Breast epithelium (tissue), 4 donors: ENCODE data around the gene EML2. TPM values are rescaled to one million over a fixed set of nuclear protein-coding genes. Genes with fewer than 3 reads are reported as not detected.

Experiments
- DNase-seq, 2 donors: peaks; one replicate each; pipeline ENCODE4 v3.0.0-alpha.2; 2019; ENCODE audit warnings: low spot score in 2 of 2
- H3K27ac ChIP-seq, 2 donors: fragments of 200-600 bp; sonication (generic) in 1 of 2; one replicate each; pipeline ENCODE4 v1.5.1; 2016 to 2019; ENCODE audit warnings: mild to moderate bottlenecking in 1 of 2
- H3K27me3 ChIP-seq, 2 donors: fragments of 200-600 bp; sonication (generic) in 1 of 2; one replicate each; pipeline versions ENCODE4 v1.5.1 to v1.6.0; 2017 to 2019; ENCODE audit warnings: control low read depth in 1 of 2, mild to moderate bottlenecking in 1 of 2
- H3K36me3 ChIP-seq: fragments of 200-600 bp; one replicate; pipeline ENCODE4 v1.5.1; 2019
- H3K4me1 ChIP-seq, 2 donors: fragments of 200-600 bp; sonication (generic); one replicate each; pipeline ENCODE4 v1.5.1; 2016 to 2019; ENCODE audit warnings: control low read depth in 1 of 2
- H3K4me3 ChIP-seq, 3 donors: fragments of 200-600 bp; sonication (generic); 1 replicate in 2 of 3; 2 replicates in 1 of 3; pipeline ENCODE4 v1.5.1; 2016 to 2019; ENCODE audit warnings: mild to moderate bottlenecking in 3 of 3, moderate library complexity in 2 of 3
- H3K9me3 ChIP-seq, 2 donors: fragments of 200-600 bp; sonication (generic) in 1 of 2; one replicate each; pipeline ENCODE4 v1.5.1; 2016 to 2019; ENCODE audit warnings: control low read depth in 1 of 2
- CTCF ChIP-seq, 3 donors: fragments of 450-650 bp; IDR thresholded peaks; one replicate each; pipeline ENCODE4 v1.5.1; 2016 to 2017; ENCODE audit warnings: antibody characterized with exemption in 3 of 3, mild to moderate bottlenecking in 3 of 3, moderate library complexity in 3 of 3
- POLR2A ChIP-seq: fragments of 450-650 bp; IDR thresholded peaks from one replicate; pipeline ENCODE4 v1.6.1; 2016; ENCODE audit warnings: antibody characterized with exemption, mild to moderate bottlenecking, moderate library complexity
- POLR2AphosphoS5 ChIP-seq, 3 donors: sonication (generic); formaldehyde crosslinking; IDR thresholded peaks; one replicate each; pipeline ENCODE4 v1.6.1; 2017; ENCODE audit warnings: antibody characterized with exemption in 3 of 3
- intact Hi-C: fragments of 100-400 bp; cut with DNase I; formaldehyde crosslinking; loops from one replicate; pipeline ENCODE4 v1.15.1; 2023; ENCODE audit warnings: low total_unique reads
- total RNA-seq, 3 donors: library from RNA; depleted of rRNA; stranded (reverse); fragments of >200 nt; gene quantifications; one replicate each; pipeline ENCODE4 v1.1.0, GENCODE V29; 2016

EML2 gene
- total RNA-seq, 3 donors from 2014 or later, result 27.7 to 42.0 (median 32.4) TPM

GRCh38 chr19:45569619-45570421, 69.4 kb downstream of the EML2 start:
- intact Hi-C loops, result no loop called here
- Histone ChIP-seq H3K27ac (no peak overlapping the region), H3K9me3 (no peaks in the 10 kb centered on the region), H3K36me3 (no peaks in the 10 kb centered on the region), H3K4me3 (no peak overlapping the region), H3K4me1 (no peaks in the 10 kb centered on the region), H3K27me3 (no peaks in the 10 kb centered on the region)
- TF ChIP-seq CTCF (IDR thresholded peaks at IDR 0.05) (peak in 2 of 3 donors; percentile 40 to 58), POLR2AphosphoS5 (IDR thresholded peaks at IDR 0.05) (no peak), POLR2A (no peak)
- no peak for DNase-seq

DNA sequence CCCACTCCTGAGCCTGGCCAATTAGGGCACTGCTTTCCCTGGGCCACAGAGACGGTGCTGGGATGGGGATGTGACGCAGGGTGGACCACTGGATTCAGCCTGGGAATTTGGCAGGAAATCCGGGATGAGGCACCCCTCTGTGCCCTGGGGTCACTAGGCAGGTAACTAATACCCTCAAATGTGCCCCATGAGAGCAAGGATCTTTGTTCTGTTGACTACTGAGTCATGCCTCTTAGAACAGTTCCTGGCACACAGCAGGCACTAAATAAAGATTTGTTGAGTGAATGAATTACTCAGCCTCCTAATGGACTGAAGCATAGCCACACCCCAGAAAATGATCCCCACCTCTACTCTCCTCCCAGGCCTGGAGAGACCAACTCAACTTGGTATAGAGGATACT, 70.5 kb downstream of the EML2 start:
- no peaks in the 10 kb centered on the region for H3K4me1 ChIP-seq
- no peaks in the 10 kb centered on the region for H3K36me3 ChIP-seq
- DNase-seq, result no peak
- peak overlapping the region in 1 of 2 donors; percentile 25 for H3K27ac ChIP-seq
- no peaks in the 10 kb centered on the region for H3K27me3 ChIP-seq
- no peak overlapping the region for H3K4me3 ChIP-seq
- H3K9me3 ChIP-seq, result no peaks in the 10 kb centered on the region
- intact Hi-C loops, result no loop called here
- TF ChIP-seq POLR2AphosphoS5 (IDR thresholded peaks at IDR 0.05) (no peak), CTCF (IDR thresholded peaks at IDR 0.05) (no peak), POLR2A (no peak)

GRCh38 chr19:45567609-45568008, 71.6 kb downstream of the EML2 start:
- no peak for DNase-seq
- Histone ChIP-seq H3K27ac (no peak overlapping the region), H3K4me3 (no peak overlapping the region), H3K36me3 (no peaks in the 10 kb centered on the region), H3K9me3 (no peaks in the 10 kb centered on the region), H3K27me3 (no peaks in the 10 kb centered on the region), H3K4me1 (no peaks in the 10 kb centered on the region)
- intact Hi-C loops, result no loop called here
- TF ChIP-seq POLR2A (no peak), CTCF (IDR thresholded peaks at IDR 0.05) (no peak), POLR2AphosphoS5 (IDR thresholded peaks at IDR 0.05) (no peak)

GRCh38 chr19:45564131-45564780, 74.9 kb downstream of the EML2 start:
- Histone ChIP-seq H3K27ac (no peak overlapping the region), H3K36me3 (no peaks in the 10 kb centered on the region), H3K27me3 (no peaks in the 10 kb centered on the region), H3K4me1 (no peaks in the 10 kb centered on the region), H3K9me3 (no peaks in the 10 kb centered on the region), H3K4me3 (no peak overlapping the region)
- TF ChIP-seq CTCF (IDR thresholded peaks at IDR 0.05), result no peak
- TF ChIP-seq POLR2AphosphoS5 (IDR thresholded peaks at IDR 0.05), result no peak
- TF ChIP-seq POLR2A, result no peak
- DNase-seq, result no peak
- intact Hi-C loops, result no loop called here

DNA sequence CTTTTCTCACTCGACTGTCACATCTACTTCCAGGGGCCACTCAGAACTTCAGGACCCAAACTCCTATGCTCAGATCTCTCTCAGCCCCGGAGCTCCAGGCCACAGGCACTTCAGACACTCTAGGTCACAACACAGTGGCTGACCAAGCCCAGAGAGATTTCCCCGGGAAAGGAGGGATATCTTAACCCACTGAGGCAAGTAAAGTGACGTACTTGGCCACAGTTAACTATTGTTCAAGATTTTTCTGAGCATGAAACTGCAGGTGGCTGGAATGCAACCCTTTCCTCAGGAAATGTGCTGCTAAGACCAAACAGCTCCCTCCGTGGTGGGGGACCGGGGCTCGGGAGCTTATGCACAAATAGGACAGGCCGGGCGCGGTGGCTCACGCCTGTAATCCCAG, 78.5 kb downstream of the EML2 start:
- intact Hi-C loops, result no loop called here
- DNase-seq, result no peak
- Histone ChIP-seq H3K4me3 (no peak overlapping the region), H3K27me3 (no peaks in the 10 kb centered on the region), H3K36me3 (no peaks in the 10 kb centered on the region), H3K4me1 (no peaks in the 10 kb centered on the region), H3K9me3 (no peaks in the 10 kb centered on the region), H3K27ac (no peak overlapping the region)
- no peak for TF ChIP-seq POLR2A
